Measurements from ENCODE around the gene UCP3. TPM values are rescaled to one million over a fixed set of nuclear protein-coding genes. Genes with fewer than 3 reads are reported as not detected.

The UCP3 gene
- polyA plus RNA-seq, 1 experiment: 0.77 TPM

GRCh38 chr11:73975479-73975757 lies 33.5 kb downstream of the UCP3 start:
- Histone ChIP-seq H3K27me3 (ENCODE audit: control insufficient read depth, insufficient read depth, low read length) (no peaks in the 10 kb centered on the region), H3K4me3 (ENCODE audit: low read depth, low read length) (no peak overlapping the region), H3K36me3 (ENCODE audit: control insufficient read depth, insufficient read depth, low read length) (no peaks in the 10 kb centered on the region; the same call in 1 of the 2 replicates)
- DNase-seq (ENCODE audit: low read depth): no peak
- no peak for TF ChIP-seq CTCF (IDR thresholded peaks at IDR 0.05; ENCODE audit: insufficient read depth, low read depth, low read length)
- ChIA-PET POLR2A (no interaction called here), CTCF (no interaction called here)

- ChIA-PET CTCF (interaction anchor here (2.2 kb wide), 1 partner anchor 10 kb away, joined by 10 read pairs; no protein-coding TSS in a partner anchor), POLR2A (no interaction called here)
- no peak for TF ChIP-seq CTCF (IDR thresholded peaks at IDR 0.05; ENCODE audit: insufficient read depth, low read depth, low read length)
- no peak overlapping the region for H3K4me3 ChIP-seq (ENCODE audit: low read depth, low read length)
- no peaks in the 10 kb centered on the region; the same call in 1 of the 2 replicates for H3K36me3 ChIP-seq (ENCODE audit: control insufficient read depth, insufficient read depth, low read length)
- DNase-seq (ENCODE audit: low read depth): no peak
- no peaks in the 10 kb centered on the region for H3K27me3 ChIP-seq (ENCODE audit: control insufficient read depth, insufficient read depth, low read length)
Measured at GRCh38 chr11:73974604-73975478, 34.0 kb downstream of the UCP3 start.

GRCh38 chr11:73972620-73973449 lies 36.0 kb downstream of the UCP3 start:
- no peak for TF ChIP-seq CTCF (IDR thresholded peaks at IDR 0.05; ENCODE audit: insufficient read depth, low read depth, low read length)
- no peak for DNase-seq (ENCODE audit: low read depth)
- ChIA-PET CTCF (interaction anchor here (1.3 to 2.2 kb wide), 2 partner anchors 8 to 9 kb away, joined by 4 to 10 read pairs; no protein-coding TSS in a partner anchor), POLR2A (no interaction called here)
- Histone ChIP-seq H3K36me3 (ENCODE audit: control insufficient read depth, insufficient read depth, low read length) (no peaks in the 10 kb centered on the region; the same call in 1 of the 2 replicates), H3K4me3 (ENCODE audit: low read depth, low read length) (no peak overlapping the region), H3K27me3 (ENCODE audit: control insufficient read depth, insufficient read depth, low read length) (no peaks in the 10 kb centered on the region)

GRCh38 chr11:73972187-73972586 lies 36.7 kb downstream of the UCP3 start:
- POLR2A ChIA-PET: interaction anchor here (0.7 kb wide), 1 partner anchor 156 kb away, joined by 3 read pairs; no protein-coding TSS in a partner anchor
- TF ChIP-seq CTCF (IDR thresholded peaks at IDR 0.05; ENCODE audit: insufficient read depth, low read depth, low read length): no peak

More at GRCh38 chr11:73972187-73972586, 36.7 kb downstream of the UCP3 start:
- CTCF ChIA-PET: interaction anchor here (1.3 to 2.2 kb wide), 2 partner anchors 8 to 10 kb away, joined by 4 to 10 read pairs; no protein-coding TSS in a partner anchor
- Histone ChIP-seq H3K4me3 (ENCODE audit: low read depth, low read length) (no peak overlapping the region), H3K27me3 (ENCODE audit: control insufficient read depth, insufficient read depth, low read length) (no peaks in the 10 kb centered on the region), H3K36me3 (ENCODE audit: control insufficient read depth, insufficient read depth, low read length) (no peaks in the 10 kb centered on the region)
- DNase-seq (ENCODE audit: low read depth): no peak
